Endodermal cell (in vitro differentiated cells): ENCODE measurements around the gene NINJ2. TPM values are rescaled to one million over a fixed set of nuclear protein-coding genes. Genes with fewer than 3 reads are reported as not detected.
A peak's percentile ranks its signal among the peaks of the same experiment; 100 is the strongest.
"Not testable (repeated sequence)": the region's sequence is repeated elsewhere in the genome, so short reads cannot be mapped to it uniquely, and the experiment has no call there.

Experiments used
- DNase-seq: peaks from one replicate; pipeline ENCODE4 v3.0.0-alpha.2; 2017
- H3K27ac ChIP-seq: 2 replicates; pipeline ENCODE4 v1.5.1; 2013; ENCODE audit warnings: mild to moderate bottlenecking, low read depth, low read length, moderate library complexity
- H3K27me3 ChIP-seq: 2 replicates; pipeline ENCODE4 v1.6.1; 2013; ENCODE audit warnings: mild to moderate bottlenecking, low read length, moderate library complexity; ENCODE audit not compliant: insufficient read depth, control insufficient read depth, poor library complexity, severe bottlenecking
- H3K36me3 ChIP-seq: 2 replicates; pipeline ENCODE4 v1.7.0; 2013; ENCODE audit warnings: mild to moderate bottlenecking, low read length, moderate library complexity; ENCODE audit not compliant: control insufficient read depth, insufficient read depth
- H3K4me1 ChIP-seq: one replicate; pipeline ENCODE4 v1.7.0; 2013; ENCODE audit warnings: low read length; ENCODE audit not compliant: control insufficient read depth, insufficient read depth
- H3K4me3 ChIP-seq: 2 replicates; pipeline ENCODE4 v1.5.1; 2013; ENCODE audit warnings: mild to moderate bottlenecking, low read length, moderate library complexity
- H3K9ac ChIP-seq: 2 replicates; pipeline ENCODE4 v1.6.1; 2013; ENCODE audit warnings: mild to moderate bottlenecking, low read length, moderate library complexity; ENCODE audit not compliant: poor library complexity, severe bottlenecking; ENCODE audit errors: extremely low read depth
- H3K9me3 ChIP-seq: 2 replicates; pipeline ENCODE4 v1.6.1; 2013; ENCODE audit warnings: mild to moderate bottlenecking, low read length, moderate library complexity; ENCODE audit not compliant: control insufficient read depth
- H3K27ac Mint-ChIP-seq: 2 replicates; pipeline ENCODE4 v1.8.0; 2020; ENCODE audit warnings: mixed read lengths
- H3K27me3 Mint-ChIP-seq: 2 replicates; pipeline ENCODE4 v1.8.0; 2021; ENCODE audit warnings: mild to moderate bottlenecking, mixed read lengths; ENCODE audit not compliant: insufficient read depth
- H3K36me3 Mint-ChIP-seq: 2 replicates; pipeline ENCODE4 v1.8.0; 2020; ENCODE audit warnings: low read depth, mixed read lengths
- H3K4me1 Mint-ChIP-seq: 2 replicates; pipeline ENCODE4 v1.8.0; 2020; ENCODE audit warnings: mixed read lengths
- H3K4me3 Mint-ChIP-seq: 2 replicates; pipeline ENCODE4 v1.8.0; 2020; ENCODE audit warnings: mild to moderate bottlenecking, moderate library complexity, mixed read lengths
- H3K9me3 Mint-ChIP-seq: 2 replicates; pipeline ENCODE4 v1.8.0; 2020; ENCODE audit warnings: mild to moderate bottlenecking, mixed read lengths
- CTCF ChIP-seq: fragments of 200-600 bp; sonication (generic); conservative IDR thresholded peaks from 2 replicates; pipeline ENCODE4 v1.5.0; 2021; ENCODE audit warnings: antibody characterized with exemption, mild to moderate bottlenecking
- WGBS, 2 experiments: methylation state at CpG; one replicate each; pipeline versions ENCODE4 v1.1.5 to v1.1.7; 2013; ENCODE audit warnings: missing lambda C conversion rate in 2 of 2, mixed read lengths in 1 of 2; ENCODE audit not compliant: insufficient coverage in 1 of 2, insufficient read length in 1 of 2; 5-methylcytosine and 5-hydroxymethylcytosine counted together
- total RNA-seq, 2 donors: library from RNA; stranded (reverse); fragmentation: NEBNext Ultra II Directional in 1 of 2; extraction: Animal tissue kit (Norgen Biotek cat#: 25700) in 1 of 2; gene quantifications; 2 replicates in 1 of 2; 3 replicates in 1 of 2; pipeline ENCODE4 v1.2.1, GENCODE V29; 2021

The NINJ2 gene
- total RNA-seq, 2 donors from 2014 or later = 0.73 to 5.1 TPM

- Histone ChIP-seq H3K27ac (no peak overlapping the region), H3K27me3 (no peaks in the 10 kb centered on the region), H3K4me3 (peak overlapping the region; percentile 23), H3K36me3 (no peaks in the 10 kb centered on the region), H3K9me3 (no peaks in the 10 kb centered on the region), H3K9ac (peak overlapping the region; percentile 30), H3K4me1 (no peaks in the 10 kb centered on the region)
- WGBS, 2 experiments = 84 to 90% methylated on average over 30 to 33 of the region's 33 CpGs
- peaks cover 3% of the 10 kb centered on the region for H3K36me3 Mint-ChIP-seq
- TF ChIP-seq CTCF = no peak
- H3K27me3 Mint-ChIP-seq = no peaks in the 10 kb centered on the region
- H3K27ac Mint-ChIP-seq = peak overlapping the region; percentile 94
- H3K9me3 Mint-ChIP-seq = no peaks in the 10 kb centered on the region
- H3K4me3 Mint-ChIP-seq = peak overlapping the region; percentile 68
- peaks cover 21% of the 10 kb centered on the region for H3K4me1 Mint-ChIP-seq
- peak; percentile 59 for DNase-seq
Observed at GRCh38 chr12:643475-644302, 19.6 kb downstream of the NINJ2 start.

GRCh38 chr12:642633-643474 is 20.4 kb downstream of the NINJ2 start:
- Histone ChIP-seq H3K4me1 (no peaks in the 10 kb centered on the region), H3K9ac (peak overlapping the region; percentile 30), H3K9me3 (no peaks in the 10 kb centered on the region), H3K27ac (peak overlapping the region; percentile 26), H3K4me3 (peak overlapping the region; percentile 23), H3K27me3 (no peaks in the 10 kb centered on the region), H3K36me3 (no peaks in the 10 kb centered on the region)
- TF ChIP-seq CTCF = peak; percentile 87
- H3K9me3 Mint-ChIP-seq = no peaks in the 10 kb centered on the region
- DNase-seq = peak; percentile 93
- peak overlapping the region; percentile 68 for H3K4me3 Mint-ChIP-seq
- H3K4me1 Mint-ChIP-seq = peaks cover 25% of the 10 kb centered on the region
- peaks cover 3% of the 10 kb centered on the region for H3K36me3 Mint-ChIP-seq
- H3K27me3 Mint-ChIP-seq = no peaks in the 10 kb centered on the region
- H3K27ac Mint-ChIP-seq = peak overlapping the region; percentile 94
- 0 to 13% methylated on average over 2 to 94 of the region's 95 CpGs for WGBS, 2 experiments

- H3K27me3 ChIP-seq, H3K9me3 ChIP-seq, H3K36me3 Mint-ChIP-seq, H3K27me3 Mint-ChIP-seq, H3K4me1 ChIP-seq, H3K4me3 ChIP-seq, H3K4me3 Mint-ChIP-seq, H3K27ac ChIP-seq, H3K36me3 ChIP-seq, H3K9ac ChIP-seq, H3K27ac Mint-ChIP-seq, H3K9me3 Mint-ChIP-seq: not testable (repeated sequence)
- peak; percentile 54 for DNase-seq
- H3K4me1 Mint-ChIP-seq = peaks cover 25% of the 10 kb centered on the region
- WGBS, 2 experiments = 96% methylated on average over 10 to 11 of the region's 11 CpGs
Observed at GRCh38 chr12:641321-641720, 21.9 kb downstream of the NINJ2 start.
